Uterus (tissue), 4 donors: ENCODE data around the gene RABGAP1L. TPM values are rescaled to one million over a fixed set of nuclear protein-coding genes. Genes with fewer than 3 reads are reported as not detected.

Experiments
- DNase-seq, 2 donors: peaks; one replicate each; pipeline ENCODE4 v3.0.0-alpha.2; 2019 to 2020
- H3K27ac ChIP-seq, 2 donors: fragments of 200-600 bp; sonication (generic); 1 replicate in 1 of 2; 2 replicates in 1 of 2; pipeline ENCODE4 v1.5.1; 2016 to 2018
- H3K27me3 ChIP-seq, 2 donors: fragments of 200-600 bp; sonication (generic); one replicate each; pipeline ENCODE4 v1.5.1; 2018 to 2019; ENCODE audit warnings: control low read depth in 1 of 2
- H3K36me3 ChIP-seq, 2 donors: fragments of 200-600 bp; sonication (generic); one replicate each; pipeline ENCODE4 v1.5.1; 2019; ENCODE audit warnings: control low read depth in 1 of 2
- H3K4me1 ChIP-seq, 2 donors: fragments of 200-600 bp; sonication (generic); one replicate each; pipeline ENCODE4 v1.5.1; 2018 to 2019; ENCODE audit warnings: control low read depth in 1 of 2
- H3K4me3 ChIP-seq, 2 donors: fragments of 200-600 bp; sonication (generic); 1 replicate in 1 of 2; 2 replicates in 1 of 2; pipeline ENCODE4 v1.5.1; 2018 to 2019; ENCODE audit warnings: mild to moderate bottlenecking in 1 of 2
- H3K9me3 ChIP-seq, 2 donors: fragments of 200-600 bp; sonication (generic); one replicate each; pipeline ENCODE4 v1.5.1; 2019; ENCODE audit warnings: control low read depth in 1 of 2
- CTCF ChIP-seq, 4 experiments: fragments of 200-600 bp in 2 of 4; fragments of 450-650 bp in 2 of 4; sonication (generic) in 2 of 4; IDR thresholded peaks; one replicate each; pipeline ENCODE4 v1.5.1; 2016 to 2019; ENCODE audit warnings: antibody characterized with exemption in 4 of 4, mild to moderate bottlenecking in 2 of 4, moderate library complexity in 1 of 4
- POLR2A ChIP-seq, 2 donors: fragments of 450-650 bp; IDR thresholded peaks; one replicate each; pipeline ENCODE4 v1.6.1; 2016; ENCODE audit warnings: antibody characterized with exemption in 2 of 2, mild to moderate bottlenecking in 1 of 2, moderate library complexity in 1 of 2
- intact Hi-C: fragments of 100-400 bp; cut with DNase I; formaldehyde crosslinking; loops from one replicate; pipeline ENCODE4 v1.15.1; 2023; ENCODE audit warnings: low total_unique reads
- total RNA-seq, 4 donors: library from RNA; depleted of rRNA in 3 of 4; stranded (reverse); fragments of >200 nt in 3 of 4; gene quantifications; one replicate each; pipeline versions ENCODE4 v1.1.0 to v1.2.4, GENCODE V29; 2014 to 2023
- donor health status: DM: yes; HTN: yes; CAD: no.

The RABGAP1L gene
- total RNA-seq, 4 donors from 2014 or later = 19.1 to 93.7 (median 35.1) TPM

- intact Hi-C loops = loop anchor here (10.0 kb wide), 1 partner anchor 615 kb away; the partner anchor contains the start of gene SLC9C2
- no peak overlapping the region for H3K4me3 ChIP-seq
- no peaks in the 10 kb centered on the region for H3K9me3 ChIP-seq
- no peaks in the 10 kb centered on the region for H3K27me3 ChIP-seq
- H3K27ac ChIP-seq = no peak overlapping the region
- no peaks in the 10 kb centered on the region for H3K36me3 ChIP-seq
- peaks cover 0 to 5% of the 10 kb centered on the region in 2 donors for H3K4me1 ChIP-seq
- TF ChIP-seq POLR2A (IDR thresholded peaks at IDR 0.05) (no peak), CTCF (IDR thresholded peaks at IDR 0.05) (no peak)
- DNase-seq = no peak
These were observed 60.5 kb downstream of the RABGAP1L start for GRCh38 chr1:174219606-174220370.

GRCh38 chr1:174221681-174222080 is 62.4 kb downstream of the RABGAP1L start:
- Histone ChIP-seq H3K4me3 (no peak overlapping the region), H3K4me1 (peaks cover 0 to 5% of the 10 kb centered on the region in 2 donors), H3K9me3 (no peaks in the 10 kb centered on the region), H3K27ac (no peak overlapping the region), H3K36me3 (no peaks in the 10 kb centered on the region), H3K27me3 (no peaks in the 10 kb centered on the region)
- TF ChIP-seq POLR2A (IDR thresholded peaks at IDR 0.05) (no peak), CTCF (IDR thresholded peaks at IDR 0.05) (no peak)
- intact Hi-C loops = loop anchor here (10.0 kb wide), 1 partner anchor 617 kb away; the partner anchor contains the start of gene SLC9C2
- DNase-seq = no peak

GRCh38 chr1:174222166-174222949 is 63.0 kb downstream of the RABGAP1L start:
- Histone ChIP-seq H3K4me1 (peaks cover 0 to 5% of the 10 kb centered on the region in 2 donors), H3K36me3 (no peaks in the 10 kb centered on the region), H3K27me3 (no peaks in the 10 kb centered on the region), H3K27ac (no peak overlapping the region), H3K4me3 (no peak overlapping the region), H3K9me3 (no peaks in the 10 kb centered on the region)
- intact Hi-C loops = loop anchor here (10.0 kb wide), 1 partner anchor 618 kb away; the partner anchor contains the start of gene SLC9C2
- DNase-seq = no peak
- TF ChIP-seq POLR2A (IDR thresholded peaks at IDR 0.05) = no peak
- no peak for TF ChIP-seq CTCF (IDR thresholded peaks at IDR 0.05)

- TF ChIP-seq CTCF (IDR thresholded peaks at IDR 0.05) (no peak), POLR2A (IDR thresholded peaks at IDR 0.05) (no peak)
- Histone ChIP-seq H3K9me3 (no peaks in the 10 kb centered on the region), H3K27ac (no peak overlapping the region), H3K36me3 (no peaks in the 10 kb centered on the region), H3K4me1 (no peaks in the 10 kb centered on the region), H3K4me3 (no peak overlapping the region), H3K27me3 (no peaks in the 10 kb centered on the region)
- no peak for DNase-seq
- intact Hi-C loops = loop anchor here (10.0 kb wide), 1 partner anchor 620 kb away; the partner anchor contains the start of gene SLC9C2
These were observed 65.3 kb downstream of the RABGAP1L start for GRCh38 chr1:174224641-174225040.
